ENCODE results near the gene TREML1. TPM values are rescaled to one million over a fixed set of nuclear protein-coding genes. Genes with fewer than 3 reads are reported as not detected.

TREML1 gene
- not detected in 2 replicates for total RNA-seq

GRCh38 chr6:41153992-41154625 lies at the start of gene TREML1:
TREML1 (minus strand) TSS chr6:41154347; CDS start chr6:41154288, 59 bp downstream.

GRCh38 chr6:41200901-41201763 lies 47.0 kb upstream of the TREML1 start, which contains the start of gene TREML2:
TREML2 (minus strand) TSS chr6:41201149; CDS start chr6:41201008, 141 bp downstream.

GRCh38 chr6:41162687-41163418 lies 8.7 kb upstream of the TREML1 start, which contains the start of gene TREM2:
TREM2 (minus strand) TSS chr6:41163116; CDS start chr6:41163082, 34 bp downstream.

Other genes starting within 250 kb of the TREML1 start
- gene UNC5CL, start 115.1 kb downstream of the TREML1 start, total RNA-seq = 0.22 and 0.39 TPM in 2 replicates
- gene TSPO2, start 111.9 kb downstream of the TREML1 start, total RNA-seq = not detected in 2 replicates
- not detected in 2 replicates for gene APOBEC2, start 101.1 kb downstream of the TREML1 start, total RNA-seq
- gene OARD1, start 82.0 kb downstream of the TREML1 start, total RNA-seq = 8.2 and 24.3 TPM in 2 replicates
- gene NFYA, start 81.4 kb downstream of the TREML1 start, total RNA-seq = 14.2 and 23.6 TPM in 2 replicates
- gene TREM2, start 8.8 kb upstream of the TREML1 start, total RNA-seq = not detected in 2 replicates
- gene TREML2, start 46.8 kb upstream of the TREML1 start, total RNA-seq = not detected in 2 replicates
- gene TREML4, start 74.0 kb upstream of the TREML1 start, total RNA-seq = not detected in 2 replicates
- not detected in 2 replicates for gene TREM1, start 132.3 kb upstream of the TREML1 start, total RNA-seq
- not detected in 2 replicates for gene NCR2, start 181.3 kb upstream of the TREML1 start, total RNA-seq